Measurements from ENCODE around the gene CCDC63.

- TF ChIP-seq CTCF (IDR thresholded peaks at IDR 0.05) = no peak
- TF ChIP-seq POLR2A (IDR thresholded peaks at IDR 0.05) = no peak
These were observed 39.1 kb upstream of the CCDC63 start for GRCh38 chr12:110807640-110808039.
